Esophagus muscularis mucosa (tissue), 4 donors: ENCODE data around the gene CCDC83.

Experiments
- CTCF ChIP-seq, 3 experiments: fragments of 200-600 bp in 2 of 3; fragments of 450-650 bp in 1 of 3; sonication (generic) in 2 of 3; IDR thresholded peaks; one replicate each; pipeline ENCODE4 v1.5.1; 2017 to 2019; ENCODE audit warnings: antibody characterized with exemption in 3 of 3, mild to moderate bottlenecking in 2 of 3, moderate library complexity in 1 of 3
- EP300 ChIP-seq: sonication (generic); formaldehyde crosslinking; IDR thresholded peaks from one replicate; pipeline ENCODE4 v1.6.1; 2017; ENCODE audit warnings: antibody characterized with exemption
- POLR2A ChIP-seq: fragments of 450-650 bp; IDR thresholded peaks from one replicate; pipeline ENCODE4 v1.6.1; 2017; ENCODE audit warnings: antibody characterized with exemption, moderate library complexity, mild to moderate bottlenecking, low read depth
- POLR2AphosphoS5 ChIP-seq, 2 donors: sonication (generic); formaldehyde crosslinking; IDR thresholded peaks; one replicate each; pipeline ENCODE4 v1.6.1; 2017; ENCODE audit warnings: antibody characterized with exemption in 2 of 2

- TF ChIP-seq CTCF (IDR thresholded peaks at IDR 0.05) (no peak), POLR2AphosphoS5 (IDR thresholded peaks at IDR 0.05) (no peak), POLR2A (no peak), EP300 (no peak)
Measured at GRCh38 chr11:85806876-85807275, 48.3 kb upstream of the CCDC83 start.
